Islet of Langerhans (tissue), 1 donor: ENCODE results near the gene ALDOB.
"Not testable (repeated sequence)": the region's sequence is repeated elsewhere in the genome, so short reads cannot be mapped to it uniquely, and the experiment has no call there.

Experiments
- FAIRE-seq: peaks from one replicate; lab custom pipeline; 2011; peaks lifted over from hg19 to GRCh38; lab: Jason Lieb, UNC

Gene ALDOB

DNA sequence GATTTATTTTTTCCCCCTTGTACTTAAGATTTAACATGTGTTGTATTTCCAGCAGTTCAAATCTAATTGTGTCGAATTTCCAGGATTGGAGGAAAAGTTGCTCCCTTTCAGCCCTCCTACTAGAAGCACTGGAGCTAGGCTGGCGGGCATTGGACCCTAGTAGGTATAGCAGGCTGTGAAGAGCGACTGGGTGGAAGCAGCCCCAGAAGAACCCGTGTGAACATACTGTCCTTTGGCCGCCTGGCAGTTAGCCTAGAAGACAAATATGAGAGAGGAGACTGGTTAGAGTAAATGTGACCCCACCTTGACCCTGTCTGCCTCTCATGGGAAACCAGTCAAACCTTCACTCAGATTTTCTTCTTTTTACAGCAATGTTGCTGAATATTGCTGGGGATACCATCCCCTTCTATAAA is 13.9 kb downstream of the ALDOB start:
- no peak for FAIRE-seq

DNA sequence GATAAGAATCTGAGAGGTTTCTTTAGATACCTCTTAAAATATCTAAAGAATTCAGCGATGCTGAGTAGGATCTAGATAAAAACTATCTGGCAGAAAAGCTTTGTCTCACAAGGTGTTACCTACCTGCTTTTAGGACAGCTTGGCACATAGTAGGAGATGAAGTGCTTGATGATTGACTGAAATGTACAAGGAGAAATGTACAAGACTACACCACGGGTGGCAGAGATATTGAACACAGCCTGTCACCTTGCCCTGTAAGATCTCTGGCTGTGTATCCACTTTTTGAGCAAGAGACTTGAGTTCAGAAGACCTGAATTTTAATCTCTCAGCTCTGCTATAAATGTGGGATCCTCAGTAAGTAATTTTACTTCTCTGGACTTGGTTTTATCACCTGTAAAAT is 15.7 kb downstream of the ALDOB start:
- no peak for FAIRE-seq

- FAIRE-seq, result no peak
These were observed 16.8 kb downstream of the ALDOB start for GRCh38 chr9:101418518-101419430.

GRCh38 chr9:101417977-101418376 is 17.6 kb downstream of the ALDOB start:
- FAIRE-seq, result no peak

DNA sequence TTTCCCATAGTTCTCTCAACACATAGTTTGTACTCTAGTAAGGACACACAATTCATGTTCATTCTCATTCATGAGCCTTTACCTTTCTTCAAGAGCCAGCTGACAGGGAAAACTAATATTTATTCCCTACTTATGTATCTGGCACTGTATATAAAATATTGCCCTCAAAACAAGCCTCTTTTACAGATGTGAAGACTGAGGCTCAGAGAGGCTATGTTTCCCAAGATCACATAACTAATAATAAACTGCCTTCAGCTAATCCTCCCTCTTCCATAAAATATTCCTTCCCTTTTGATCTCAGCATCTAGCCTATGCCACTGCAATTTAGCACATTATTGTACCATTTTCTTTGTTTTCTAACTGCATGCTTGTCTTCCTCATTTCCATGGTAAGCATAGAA is 18.2 kb downstream of the ALDOB start:
- no peak for FAIRE-seq

DNA sequence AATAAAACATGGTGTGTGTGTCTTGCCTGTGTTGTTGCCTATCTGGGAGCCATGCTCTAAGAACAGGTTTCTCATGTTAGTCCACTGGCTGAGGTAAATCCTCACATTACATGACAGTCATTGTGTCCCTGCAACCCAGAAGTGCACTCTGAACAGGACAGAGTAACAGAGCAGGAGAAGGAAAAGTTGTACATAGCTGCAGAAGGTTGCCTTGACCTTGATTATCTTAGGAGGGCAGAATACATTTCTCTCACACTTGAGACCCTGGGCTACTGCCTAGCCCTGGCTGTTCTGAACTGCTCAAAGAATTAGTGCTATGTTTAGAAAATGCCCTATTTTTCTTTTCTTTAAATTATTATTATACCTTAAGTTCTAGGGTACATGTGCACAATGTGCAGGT is 20.0 kb downstream of the ALDOB start:
- FAIRE-seq, result no peak

- no peak for FAIRE-seq
These were observed 20.7 kb downstream of the ALDOB start for GRCh38 chr9:101414839-101415238.

DNA sequence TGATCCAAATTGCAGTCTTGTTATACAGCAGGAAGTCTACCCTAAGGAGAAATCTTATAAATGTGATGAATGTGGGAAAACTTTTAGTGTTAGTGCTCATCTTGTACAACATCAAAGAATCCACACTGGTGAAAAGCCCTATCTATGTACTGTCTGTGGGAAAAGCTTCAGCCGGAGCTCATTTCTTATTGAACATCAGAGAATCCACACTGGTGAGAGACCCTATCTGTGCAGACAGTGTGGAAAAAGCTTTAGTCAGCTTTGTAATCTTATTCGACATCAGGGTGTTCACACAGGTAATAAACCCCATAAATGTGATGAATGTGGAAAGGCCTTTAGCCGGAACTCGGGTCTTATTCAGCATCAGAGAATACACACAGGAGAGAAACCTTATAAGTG is 26.5 kb downstream of the ALDOB start:
- FAIRE-seq, result no peak

DNA sequence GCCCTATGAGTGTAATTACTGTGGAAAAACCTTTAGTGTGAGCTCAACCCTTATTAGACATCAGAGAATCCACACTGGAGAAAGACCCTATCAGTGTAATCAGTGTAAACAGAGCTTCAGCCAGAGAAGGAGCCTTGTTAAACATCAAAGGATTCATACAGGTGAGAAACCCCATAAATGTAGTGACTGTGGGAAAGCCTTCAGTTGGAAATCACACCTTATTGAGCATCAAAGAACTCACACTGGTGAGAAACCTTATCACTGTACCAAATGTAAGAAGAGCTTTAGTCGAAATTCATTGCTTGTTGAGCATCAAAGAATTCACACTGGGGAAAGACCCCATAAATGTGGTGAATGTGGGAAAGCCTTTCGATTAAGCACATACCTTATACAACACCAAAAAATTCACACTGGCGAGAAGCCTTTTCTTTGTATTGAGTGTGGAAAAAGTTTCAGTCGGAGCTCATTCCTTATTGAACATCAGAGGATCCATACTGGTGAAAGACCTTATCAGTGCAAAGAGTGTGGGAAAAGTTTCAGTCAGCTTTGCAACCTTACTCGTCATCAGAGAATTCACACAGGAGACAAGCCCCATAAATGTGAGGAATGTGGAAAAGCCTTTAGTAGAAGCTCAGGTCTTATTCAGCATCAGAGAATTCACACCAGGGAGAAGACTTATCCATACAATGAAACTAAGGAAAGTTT is 27.0 kb downstream of the ALDOB start:
- FAIRE-seq, result no peak

- FAIRE-seq, result no peak
These were observed 31.9 kb downstream of the ALDOB start for GRCh38 chr9:101403516-101404285.

GRCh38 chr9:101400120-101400519 is 35.5 kb downstream of the ALDOB start:
- no peak for FAIRE-seq

- no peak for FAIRE-seq
These were observed 36.0 kb downstream of the ALDOB start for GRCh38 chr9:101399643-101399970.

DNA sequence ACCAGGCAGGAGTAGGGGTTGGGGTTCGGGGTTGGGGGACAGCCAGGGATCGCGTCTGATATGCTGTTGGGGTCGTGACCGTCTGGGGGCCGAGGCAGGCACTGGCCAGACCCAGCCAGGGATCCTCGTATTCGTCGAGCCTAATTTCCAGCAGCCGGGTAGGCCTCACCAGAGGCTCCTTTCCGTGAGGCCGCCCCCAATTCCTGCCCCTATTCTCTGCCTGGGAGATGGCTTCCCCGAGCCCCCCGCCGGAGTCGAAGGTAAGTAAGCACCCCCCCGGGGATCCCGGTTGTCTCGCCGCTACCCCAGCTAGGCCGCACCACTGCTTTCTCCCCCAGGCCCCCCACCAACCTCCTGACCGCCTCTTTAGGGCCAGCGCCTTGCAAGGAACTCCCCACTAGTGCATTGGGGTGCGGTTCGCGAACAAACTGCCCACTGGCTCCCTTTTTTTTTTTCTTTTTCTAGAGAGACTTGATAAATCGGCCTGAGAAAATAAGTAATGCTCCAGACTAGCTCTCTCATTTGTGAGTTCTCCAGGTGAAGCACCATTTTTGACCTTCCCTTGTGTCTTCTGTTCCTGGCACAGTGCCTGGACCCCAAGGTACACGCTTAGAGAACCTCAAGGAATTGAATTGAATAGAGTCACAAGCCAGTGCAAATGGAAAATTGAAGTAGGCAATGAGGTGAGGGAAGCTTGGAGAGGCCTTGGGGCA is 36.5 kb downstream of the ALDOB start:
- no peak for FAIRE-seq

- peak; percentile 68 for FAIRE-seq
These were observed 37.3 kb downstream of the ALDOB start, which contains the start of the genes MRPL50 and ZNF189 for GRCh38 chr9:101398068-101398929. Gene MRPL50, minus strand, starts transcription at chr9:101398618. Its CDS starts 26 bp downstream, at chr9:101398592. Gene ZNF189, plus strand, starts transcription at chr9:101398851. Its CDS starts 306 bp downstream, at chr9:101399157.

DNA sequence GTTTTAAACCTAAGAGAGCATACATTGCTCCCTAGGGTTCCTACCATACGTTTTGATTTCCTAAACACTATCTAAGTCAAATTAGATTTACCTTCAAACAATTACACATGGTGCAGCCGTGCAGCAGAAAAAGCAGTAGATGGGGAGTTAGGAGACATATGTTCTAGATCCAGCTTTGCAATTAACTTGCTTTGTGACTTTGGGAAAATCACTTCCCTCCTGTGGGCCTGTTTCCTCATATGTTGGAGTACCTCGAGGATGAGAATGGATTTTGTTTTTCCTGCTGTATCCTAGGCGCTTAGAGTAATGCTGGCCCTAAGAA is 37.9 kb downstream of the ALDOB start:
- no peak for FAIRE-seq

- no peak for FAIRE-seq
These were observed 40.9 kb downstream of the ALDOB start for GRCh38 chr9:101394687-101395086.

GRCh38 chr9:101393135-101393534 is 42.4 kb downstream of the ALDOB start:
- no peak for FAIRE-seq

- FAIRE-seq, result peak; percentile 97
These were observed 47.0 kb downstream of the ALDOB start for GRCh38 chr9:101388507-101388993.

DNA sequence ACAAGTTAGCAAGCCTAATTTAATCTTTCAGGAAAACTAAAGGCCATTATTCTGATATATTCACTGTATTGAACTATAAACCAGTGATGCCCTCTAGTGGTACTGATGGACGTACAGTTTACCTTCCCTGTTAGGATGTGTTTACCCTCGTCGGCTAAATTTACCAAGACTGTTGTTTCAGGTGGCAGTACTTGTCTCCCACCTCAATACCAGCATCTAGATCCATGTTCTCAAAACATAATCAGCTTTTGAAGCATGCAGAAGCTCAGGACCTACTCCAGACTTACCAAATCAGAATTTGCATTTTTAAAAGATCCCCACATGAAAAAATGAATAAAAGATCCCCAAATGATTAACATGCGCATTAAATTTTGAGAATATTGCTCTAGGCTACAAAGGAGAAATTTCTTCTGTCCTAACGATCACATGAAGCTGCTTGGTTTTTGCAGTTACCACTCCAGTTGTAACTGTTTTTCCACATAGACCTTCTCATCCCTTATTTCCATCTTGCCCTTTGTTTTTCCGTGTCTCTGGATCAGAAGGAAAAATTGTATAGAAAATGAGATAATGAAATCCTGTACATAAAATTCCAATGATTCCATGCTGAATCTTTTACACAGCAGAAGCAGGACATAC is 47.6 kb downstream of the ALDOB start:
- FAIRE-seq, result peak; percentile 96

GRCh38 chr9:101384873-101385536 is 50.6 kb downstream of the ALDOB start, which contains the start of gene BAAT:
Gene BAAT, minus strand, starts transcription at chr9:101385006. Its CDS starts 13,602 bp downstream, at chr9:101371404.
- not testable (repeated sequence) for FAIRE-seq
